Activated T-cell treated with anti-CD3 and anti-CD28 coated beads for 4 hours (primary cell): ENCODE data around the gene LAPTM4A.
"Not testable (repeated sequence)": the region's sequence is repeated elsewhere in the genome, so short reads cannot be mapped to it uniquely, and the experiment has no call there.

Experiments
- DNase-seq: peaks from one replicate; pipeline ENCODE4 v3.0.0-alpha.2; 2020

LAPTM4A gene

DNA sequence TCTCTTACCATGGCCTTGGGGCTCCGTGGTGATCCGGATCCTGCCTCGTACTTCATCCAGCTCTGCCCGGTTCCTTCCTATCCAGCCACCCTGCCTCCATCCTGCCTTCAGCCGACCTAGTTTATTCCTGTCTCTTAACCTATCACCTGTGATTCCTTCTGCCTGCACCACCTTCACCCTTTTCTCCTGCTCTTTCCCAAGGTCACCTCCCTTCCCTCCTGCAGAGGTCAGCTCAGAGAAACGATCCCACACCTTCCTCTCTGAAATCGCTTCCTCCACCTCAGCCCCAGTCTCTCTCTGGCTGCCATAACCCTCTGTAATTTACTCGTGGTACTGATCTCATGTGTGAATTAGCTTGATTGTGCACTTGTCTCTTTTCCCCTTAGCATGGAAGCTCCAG, 23.5 kb upstream of the LAPTM4A start:
- no peak for DNase-seq

DNA sequence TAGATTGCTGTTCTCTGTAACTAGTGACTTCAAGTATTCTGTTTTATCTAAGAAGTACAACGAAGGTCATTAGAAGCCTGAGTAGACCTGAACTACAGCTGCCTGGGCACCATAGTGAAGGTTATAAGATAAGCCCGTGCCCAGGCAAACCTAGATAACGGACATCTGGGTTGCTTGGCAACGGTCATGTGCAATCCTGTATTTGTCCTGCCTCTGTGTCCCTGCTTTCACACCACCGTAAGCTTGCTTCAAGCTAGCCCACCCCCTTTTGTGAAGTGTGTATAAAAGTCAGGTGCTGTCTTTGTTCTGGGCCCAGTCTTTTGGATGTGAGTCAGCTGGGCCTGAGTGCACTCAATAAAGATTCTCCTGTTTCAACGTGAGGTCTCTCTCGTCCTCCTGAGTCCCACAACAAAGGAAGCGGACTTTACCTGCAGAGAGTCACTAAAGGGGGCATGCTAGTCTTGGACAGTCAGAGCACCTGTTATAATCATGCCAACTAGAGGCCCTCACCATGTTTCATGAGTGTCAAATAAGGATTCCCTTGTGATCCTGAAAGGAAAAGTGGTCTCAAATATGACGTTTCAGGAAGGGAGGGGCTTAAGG, 22.7 kb upstream of the LAPTM4A start:
- DNase-seq: not testable (repeated sequence)

DNA sequence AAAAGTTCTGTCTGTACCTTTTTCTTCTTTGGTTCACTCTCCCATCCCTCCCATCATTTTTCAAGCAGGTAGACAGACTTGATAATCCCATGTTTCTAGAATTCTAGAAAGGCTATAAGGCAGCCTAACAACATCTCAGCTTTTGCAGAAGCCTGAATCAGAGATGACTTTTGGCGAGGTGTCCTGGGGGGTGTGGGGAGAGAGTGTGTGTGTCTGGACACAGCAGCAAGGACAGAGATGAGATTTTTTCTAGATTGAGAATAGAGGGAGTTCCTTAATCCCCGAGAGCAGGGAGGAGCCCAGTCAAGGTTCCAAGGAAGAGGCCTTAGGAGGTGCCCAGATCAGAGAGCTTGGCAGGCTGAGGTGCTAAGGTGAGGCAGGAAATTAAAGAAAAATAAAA, 22.0 kb upstream of the LAPTM4A start:
- DNase-seq: no peak

DNA sequence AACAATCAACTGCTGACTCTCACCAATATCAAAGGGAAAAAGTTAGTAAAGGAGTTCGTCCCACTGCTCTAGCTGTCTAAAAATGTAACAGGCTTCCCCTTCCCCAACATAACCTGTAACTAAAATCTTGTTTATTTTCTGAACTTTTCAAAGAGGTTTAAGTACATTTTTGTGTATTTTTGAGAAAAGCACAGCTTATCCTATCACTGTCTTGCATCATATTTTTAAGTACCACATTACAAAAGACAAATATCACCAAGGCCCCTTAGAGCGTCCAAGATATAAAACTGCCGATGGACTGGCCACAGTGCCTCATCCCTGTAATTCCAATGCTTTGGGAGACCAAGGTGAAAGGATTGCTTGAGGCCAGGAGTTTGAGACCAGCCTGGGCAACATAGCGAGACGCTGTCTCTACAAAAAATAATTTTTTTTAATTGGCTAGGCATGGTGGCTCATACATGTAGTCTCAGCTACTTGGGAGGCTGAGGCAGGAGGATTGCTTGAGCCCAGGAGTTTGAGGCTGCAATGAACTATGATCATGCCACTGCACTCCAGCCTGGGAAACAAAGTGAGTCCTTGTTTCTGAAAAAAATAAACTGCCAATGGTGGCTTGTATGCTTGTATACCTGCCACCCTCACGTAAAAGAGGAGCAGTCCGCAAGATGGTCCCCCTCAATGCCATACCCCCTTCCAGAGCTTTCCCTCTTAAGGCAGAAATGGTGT, 21.2 kb upstream of the LAPTM4A start:
- DNase-seq: no peak

DNA sequence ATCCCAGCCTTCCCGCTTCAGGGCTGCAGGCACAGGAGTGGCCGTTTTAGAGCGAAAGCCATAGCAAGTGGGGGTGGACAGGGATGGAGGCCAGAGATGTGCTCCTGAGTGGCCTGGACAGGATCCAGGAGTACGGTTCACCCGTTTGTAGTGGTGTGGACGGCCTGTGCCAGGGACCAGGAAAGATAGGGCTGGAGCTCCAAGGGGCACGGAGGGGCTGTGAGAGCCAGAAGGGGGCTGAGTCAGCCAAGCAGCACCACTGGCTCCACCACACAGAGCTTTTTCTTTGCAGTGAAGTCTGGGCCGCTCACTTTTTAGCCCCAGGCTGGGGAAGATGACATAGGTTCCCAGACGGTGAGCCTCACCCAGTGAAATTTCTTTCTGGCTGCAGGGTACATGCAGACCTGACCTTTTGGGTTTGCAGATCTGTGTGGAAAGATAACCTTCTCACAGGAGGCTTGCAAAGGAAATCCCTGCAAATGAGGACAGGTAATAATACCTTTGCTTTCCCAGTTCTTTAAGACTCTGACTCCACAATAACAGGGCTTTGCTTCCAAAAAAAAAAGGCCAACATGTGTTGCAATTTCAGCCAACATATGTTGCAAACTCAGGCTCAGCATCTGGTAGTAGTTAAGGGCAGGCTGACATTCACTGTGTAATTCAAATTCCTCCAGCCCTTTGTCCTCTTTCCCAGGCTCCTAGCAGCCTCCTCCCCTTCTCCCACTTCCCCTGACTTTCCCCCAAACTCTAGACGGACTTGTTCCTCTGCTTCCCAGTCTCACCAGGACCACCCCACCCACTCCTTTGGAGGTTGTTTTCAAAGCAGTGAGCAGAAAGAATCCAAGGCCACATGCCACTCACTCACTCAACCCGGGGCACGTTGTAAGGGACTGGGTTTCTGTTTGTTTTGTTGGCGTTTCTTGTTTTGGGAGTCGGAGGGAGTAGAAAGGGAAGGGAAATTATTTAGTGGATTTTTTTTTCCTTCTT, 20.3 kb upstream of the LAPTM4A start:
- DNase-seq: no peak

DNA sequence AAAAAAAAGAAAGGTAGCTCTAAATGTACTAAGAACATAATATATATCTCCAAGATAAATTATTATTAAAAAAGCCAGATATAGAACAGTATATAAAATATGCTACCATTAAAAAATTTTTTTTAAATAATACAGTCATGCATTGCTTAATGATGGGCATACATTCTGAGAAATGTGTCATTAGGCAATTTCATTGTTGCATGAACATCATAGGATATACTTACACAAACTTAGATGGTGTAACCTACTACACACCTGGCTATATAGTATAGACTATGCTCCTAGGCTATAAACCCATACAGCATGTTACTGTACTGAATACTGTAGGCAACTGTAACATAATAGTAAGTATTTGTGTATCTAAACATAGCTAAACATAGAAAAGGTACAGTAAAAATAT, 18.3 kb upstream of the LAPTM4A start:
- no peak for DNase-seq

DNA sequence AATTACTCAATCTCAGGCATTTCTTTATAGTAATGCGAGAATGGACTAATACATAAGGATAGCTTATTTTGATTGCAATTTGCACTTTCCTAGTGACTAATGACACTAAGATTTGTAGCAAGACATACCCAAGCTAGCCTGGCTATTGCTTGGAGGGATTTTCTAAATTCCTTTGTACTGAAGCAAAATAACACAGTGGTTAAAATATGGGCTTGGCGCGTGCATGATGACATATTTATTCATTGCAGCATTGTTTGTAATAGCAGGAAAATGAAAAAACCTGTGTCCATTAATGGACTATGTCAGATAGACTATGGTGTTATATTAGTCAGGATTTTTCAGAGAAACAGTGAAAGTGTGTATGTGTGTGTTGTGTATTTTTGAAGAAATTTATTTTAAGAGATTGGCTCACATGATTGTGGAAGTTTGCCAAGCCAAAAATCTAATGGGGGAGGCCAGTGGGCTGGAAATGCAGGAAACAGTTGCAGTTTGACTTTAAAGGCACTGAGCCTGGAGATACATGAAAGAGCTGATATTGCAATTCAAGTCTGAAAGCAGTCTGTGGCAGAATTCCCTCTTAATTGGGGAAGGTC, 16.7 kb upstream of the LAPTM4A start:
- no peak for DNase-seq

DNA sequence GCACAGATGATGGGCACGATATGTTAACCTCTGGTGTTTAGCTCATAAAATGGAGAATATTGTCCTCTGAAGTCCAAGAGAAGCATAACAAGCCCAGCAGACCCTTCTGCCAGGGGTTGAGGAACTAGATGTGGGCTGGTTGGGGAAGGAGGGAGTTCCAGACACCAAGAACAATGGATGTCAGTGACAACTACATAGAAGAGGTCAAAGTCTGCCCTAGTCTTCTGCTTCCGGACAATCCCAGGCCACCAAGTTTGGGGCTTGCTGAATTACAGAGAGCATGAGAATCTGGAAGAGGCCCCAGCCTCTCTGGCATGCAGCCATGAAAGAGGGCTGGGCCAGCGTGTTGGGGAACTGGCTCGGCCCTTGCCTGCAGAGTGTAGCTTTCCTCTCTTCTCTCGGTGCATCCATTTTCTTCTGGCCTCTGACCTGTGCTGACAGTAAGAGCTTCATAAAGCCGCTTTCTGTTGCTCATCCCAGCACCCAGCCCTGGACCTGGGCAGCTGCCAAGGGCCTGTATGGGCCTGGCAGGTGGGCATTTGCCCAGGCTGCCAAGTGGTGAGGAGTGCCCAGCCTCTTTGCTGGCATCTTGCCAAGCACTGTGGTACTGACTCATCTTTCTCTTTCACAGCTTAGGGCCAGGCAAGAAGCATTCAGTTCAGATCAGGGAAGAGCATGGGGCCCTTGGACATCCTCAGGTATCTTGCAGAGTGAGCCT, 14.6 kb upstream of the LAPTM4A start:
- DNase-seq: no peak

DNA sequence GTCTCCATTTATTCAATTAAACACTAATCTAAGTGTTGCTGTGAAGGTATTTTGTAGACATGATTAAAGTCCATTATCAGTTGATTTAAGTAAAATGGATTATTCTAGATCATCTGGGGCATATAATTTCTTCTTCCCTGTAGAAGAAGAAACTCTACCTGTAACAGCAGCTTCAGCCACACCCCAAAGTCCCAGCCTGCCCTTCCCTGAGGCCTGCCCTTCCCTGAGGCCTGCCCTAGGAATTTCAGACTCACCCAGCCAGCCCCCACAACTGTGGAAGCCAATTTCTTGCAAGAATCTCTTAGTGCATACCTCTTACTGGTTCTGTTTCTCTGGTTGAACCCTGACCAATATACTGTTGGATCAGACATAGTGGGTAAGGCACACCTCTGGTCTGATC, 13.4 kb upstream of the LAPTM4A start:
- no peak for DNase-seq

DNA sequence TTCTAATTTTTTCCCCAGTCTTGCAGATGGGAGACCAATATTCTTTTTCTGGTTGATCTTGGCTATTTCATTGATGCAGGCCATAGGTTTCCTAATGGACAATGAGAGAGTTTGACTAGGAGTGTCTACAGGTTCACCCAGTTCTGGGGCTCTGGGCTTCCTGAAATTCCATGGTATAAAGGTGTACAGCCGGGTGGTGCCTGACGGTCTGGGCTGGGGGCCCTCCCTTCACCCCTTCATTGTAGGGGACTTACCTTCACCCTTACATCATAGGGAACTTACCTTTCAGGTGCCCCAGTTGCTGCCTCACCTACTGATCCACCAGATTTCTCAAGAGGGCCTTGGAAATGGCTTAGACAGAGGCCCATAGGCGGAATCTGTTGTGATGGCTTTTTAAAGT, 13.0 kb upstream of the LAPTM4A start:
- no peak for DNase-seq

DNA sequence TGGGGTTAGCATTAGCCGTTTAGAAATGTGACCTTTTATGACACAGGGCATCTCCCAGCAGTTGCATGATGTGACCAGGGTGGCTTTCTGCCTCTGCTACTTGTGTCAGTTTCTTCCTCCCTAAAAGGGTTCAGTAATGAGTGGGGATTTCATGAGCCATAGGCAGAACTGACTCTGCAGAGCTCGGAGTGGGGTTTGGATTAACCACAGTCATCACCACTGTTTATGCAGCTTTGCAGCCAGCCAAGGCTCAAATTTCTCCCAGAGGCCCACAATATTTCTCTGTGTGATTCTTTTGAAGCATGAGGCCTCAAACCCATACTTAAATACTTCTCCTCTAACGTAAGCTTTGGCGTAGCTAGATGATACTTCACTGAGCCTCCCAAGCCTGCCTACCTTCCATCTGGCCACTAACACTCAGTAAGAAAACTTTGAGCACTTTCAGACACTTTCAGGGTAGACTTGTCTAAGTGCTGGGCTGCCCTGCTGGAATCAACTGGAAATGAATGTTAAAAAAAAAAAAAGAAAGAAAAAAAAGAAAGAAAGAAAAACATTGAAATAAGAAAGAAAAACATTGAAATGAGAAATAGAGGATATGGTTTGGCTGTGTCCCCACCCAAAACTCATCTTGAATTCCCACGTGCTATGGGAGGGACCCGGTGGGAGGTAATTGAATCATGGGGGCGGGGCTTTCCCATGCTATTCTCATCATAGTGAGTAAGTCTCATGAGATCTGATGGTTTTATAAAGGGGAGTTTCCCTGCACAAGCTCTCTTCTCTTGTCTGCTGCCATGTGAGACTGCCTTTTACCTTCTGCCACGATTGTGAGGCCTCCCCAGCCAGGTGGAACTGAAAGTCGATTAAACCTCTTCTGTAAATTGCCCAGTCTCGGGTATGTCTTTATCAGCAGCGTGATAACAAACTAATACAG, 11.5 kb upstream of the LAPTM4A start:
- no peak for DNase-seq

DNA sequence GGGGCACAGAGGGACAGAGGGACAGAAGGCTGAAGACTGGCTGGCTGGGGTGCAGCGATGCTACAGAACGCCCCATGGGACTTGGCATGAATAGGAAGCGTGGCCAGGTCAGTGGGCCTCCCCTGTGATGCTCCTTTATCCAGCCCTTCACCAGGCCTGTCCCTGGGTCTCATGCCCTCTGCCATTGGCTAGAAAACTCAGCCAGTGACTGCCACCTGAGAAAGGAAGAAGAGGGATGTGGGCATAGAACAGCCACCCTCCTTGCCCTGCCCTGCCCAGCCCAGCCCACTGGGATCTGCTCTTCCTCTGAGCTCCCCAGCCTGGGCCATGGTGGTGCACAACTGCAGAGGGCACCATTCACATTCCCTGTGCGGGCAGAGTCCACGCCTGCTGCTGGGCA, 10.5 kb upstream of the LAPTM4A start:
- DNase-seq: no peak

DNA sequence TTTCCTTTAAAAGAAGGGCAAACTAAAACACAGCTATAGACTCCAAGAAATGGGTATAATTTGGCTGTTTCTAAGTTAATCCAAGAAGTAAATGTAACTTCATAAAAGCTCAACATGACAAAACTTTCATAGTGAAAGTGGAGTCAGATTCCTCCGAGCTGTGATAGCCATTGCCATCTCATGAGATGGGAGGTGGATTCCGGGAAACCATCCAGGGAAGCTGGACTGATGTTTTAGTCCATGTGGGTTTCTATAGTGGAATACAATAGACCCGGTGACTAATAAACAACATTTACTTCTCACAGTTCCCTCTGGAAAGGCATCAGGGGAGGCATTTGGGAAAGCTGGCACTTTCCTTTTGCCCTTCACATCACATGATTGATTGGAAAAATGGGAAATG, 10.0 kb upstream of the LAPTM4A start:
- no peak for DNase-seq

DNA sequence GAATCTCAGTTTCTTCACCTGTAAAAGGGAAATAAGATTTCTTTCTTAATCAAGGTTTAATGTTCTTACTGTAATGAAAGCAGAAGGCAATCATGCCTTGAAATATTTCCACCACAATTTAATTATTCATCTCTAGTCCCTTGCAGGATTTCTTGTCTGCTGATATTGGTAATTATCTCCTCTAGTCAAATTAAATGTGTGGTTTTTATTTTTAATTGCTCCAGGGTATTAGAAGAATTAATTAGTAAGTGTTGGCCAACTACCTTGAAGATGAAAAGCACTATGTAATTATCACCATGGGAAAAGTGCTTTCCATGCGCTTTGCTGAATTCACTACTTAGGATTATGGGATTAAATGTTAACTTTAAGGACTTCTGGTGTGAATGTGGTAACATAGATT, 8.7 kb upstream of the LAPTM4A start:
- DNase-seq: no peak

DNA sequence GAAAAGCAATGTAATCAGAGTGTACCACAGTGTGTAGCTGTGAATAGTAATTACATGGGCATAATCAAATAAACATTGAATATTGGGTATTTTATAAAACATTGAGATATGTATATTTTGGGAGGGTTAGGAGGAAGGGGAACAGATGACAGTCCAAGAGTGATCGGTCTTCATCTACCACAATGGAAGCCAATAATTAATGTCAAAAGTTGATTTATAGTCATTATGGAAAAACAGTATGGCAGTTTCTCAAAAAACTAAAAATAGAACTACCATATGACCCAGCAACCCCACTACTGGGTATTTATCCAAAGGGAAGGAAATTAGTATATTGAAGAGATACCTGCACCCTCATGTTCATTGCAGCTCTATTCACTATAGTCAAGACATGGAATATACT, 5.8 kb upstream of the LAPTM4A start:
- no peak for DNase-seq

DNA sequence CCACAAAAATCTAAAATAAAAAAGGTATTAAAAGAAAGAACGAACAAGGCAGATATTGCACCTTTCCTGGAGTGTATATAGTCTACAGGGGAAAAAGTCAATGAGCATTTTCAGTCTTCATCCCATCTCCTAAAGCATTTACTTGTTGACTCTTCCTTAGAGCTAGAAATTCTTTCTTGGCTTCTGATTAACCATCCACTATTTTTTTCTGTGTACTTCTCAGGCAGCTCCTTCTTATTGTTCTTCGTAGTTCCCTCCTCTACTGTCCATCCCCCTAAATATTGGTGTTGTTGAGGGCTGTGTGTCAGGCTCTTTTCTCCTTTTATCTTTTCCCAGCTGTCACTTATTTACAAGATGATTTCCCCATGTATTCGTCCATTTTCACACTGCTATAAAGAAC, 3.5 kb upstream of the LAPTM4A start:
- no peak for DNase-seq

DNA sequence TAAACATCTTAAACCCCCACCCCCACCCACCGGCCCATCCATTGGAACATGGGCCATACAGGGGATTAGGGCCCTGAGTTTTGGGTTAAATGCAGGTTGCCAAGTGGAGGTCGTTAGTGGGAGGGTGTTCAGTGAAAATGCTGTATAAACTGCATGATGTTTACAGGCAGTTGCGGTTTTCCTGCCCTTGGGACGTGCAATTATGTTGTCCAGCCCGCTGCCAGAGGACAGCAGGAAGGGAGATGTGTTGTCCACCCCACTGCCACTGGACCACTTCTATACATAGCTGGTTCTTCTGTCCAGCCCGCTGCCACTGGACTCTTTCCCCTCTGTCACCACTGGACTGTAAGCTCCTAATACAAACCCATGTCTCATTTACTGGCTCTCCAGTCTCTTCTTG, 2.7 kb upstream of the LAPTM4A start:
- DNase-seq: no peak

DNA sequence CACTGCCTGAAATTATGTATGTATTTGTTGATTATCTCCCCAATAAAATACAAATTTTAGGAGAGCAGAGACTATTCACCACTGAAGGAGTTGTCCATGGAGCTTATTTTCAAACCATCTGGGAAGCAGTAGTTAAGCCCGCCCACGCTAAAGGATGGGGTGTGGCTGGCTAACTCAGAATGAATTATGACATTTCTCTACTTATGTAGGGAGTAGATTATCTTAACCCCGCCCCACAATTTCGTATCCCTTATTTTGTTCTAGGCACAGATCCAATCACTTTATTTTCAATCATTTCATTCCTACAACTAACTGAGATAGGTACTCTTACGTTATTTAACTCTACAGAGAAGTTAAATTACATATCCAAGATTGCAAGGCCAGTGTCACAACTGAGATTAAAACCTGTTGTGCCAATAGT, 1.4 kb upstream of the LAPTM4A start:
- DNase-seq: no peak

DNA sequence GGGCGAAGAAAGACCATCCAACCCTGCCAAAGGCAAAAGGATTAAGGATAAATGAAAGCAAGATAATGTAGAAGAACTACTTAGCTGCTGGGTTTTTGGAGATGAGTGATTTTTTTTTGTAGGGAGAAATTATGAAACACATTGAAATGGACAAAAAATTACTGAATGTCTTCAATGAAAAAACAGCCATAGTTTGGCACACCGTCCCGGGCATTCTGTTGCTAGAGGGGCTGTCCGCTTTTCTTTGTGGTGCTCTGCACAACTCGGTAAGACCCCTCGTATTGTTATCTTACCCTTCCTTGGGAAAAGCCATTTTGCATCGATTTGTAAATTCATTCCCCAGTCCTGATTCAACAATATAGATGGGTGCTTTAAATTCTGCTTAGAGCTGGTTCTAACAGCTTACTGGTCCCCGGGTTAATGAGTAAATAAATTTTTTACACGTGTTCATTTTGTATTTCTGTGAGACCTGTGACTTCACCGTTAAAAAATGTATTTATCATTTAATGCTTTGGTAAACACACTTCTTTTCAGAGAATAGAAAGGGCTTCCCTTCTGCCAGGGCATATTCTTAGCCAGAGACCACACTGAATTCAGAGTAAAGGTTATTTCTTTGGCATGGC, 912 bp upstream of the LAPTM4A start:
- DNase-seq: no peak

DNA sequence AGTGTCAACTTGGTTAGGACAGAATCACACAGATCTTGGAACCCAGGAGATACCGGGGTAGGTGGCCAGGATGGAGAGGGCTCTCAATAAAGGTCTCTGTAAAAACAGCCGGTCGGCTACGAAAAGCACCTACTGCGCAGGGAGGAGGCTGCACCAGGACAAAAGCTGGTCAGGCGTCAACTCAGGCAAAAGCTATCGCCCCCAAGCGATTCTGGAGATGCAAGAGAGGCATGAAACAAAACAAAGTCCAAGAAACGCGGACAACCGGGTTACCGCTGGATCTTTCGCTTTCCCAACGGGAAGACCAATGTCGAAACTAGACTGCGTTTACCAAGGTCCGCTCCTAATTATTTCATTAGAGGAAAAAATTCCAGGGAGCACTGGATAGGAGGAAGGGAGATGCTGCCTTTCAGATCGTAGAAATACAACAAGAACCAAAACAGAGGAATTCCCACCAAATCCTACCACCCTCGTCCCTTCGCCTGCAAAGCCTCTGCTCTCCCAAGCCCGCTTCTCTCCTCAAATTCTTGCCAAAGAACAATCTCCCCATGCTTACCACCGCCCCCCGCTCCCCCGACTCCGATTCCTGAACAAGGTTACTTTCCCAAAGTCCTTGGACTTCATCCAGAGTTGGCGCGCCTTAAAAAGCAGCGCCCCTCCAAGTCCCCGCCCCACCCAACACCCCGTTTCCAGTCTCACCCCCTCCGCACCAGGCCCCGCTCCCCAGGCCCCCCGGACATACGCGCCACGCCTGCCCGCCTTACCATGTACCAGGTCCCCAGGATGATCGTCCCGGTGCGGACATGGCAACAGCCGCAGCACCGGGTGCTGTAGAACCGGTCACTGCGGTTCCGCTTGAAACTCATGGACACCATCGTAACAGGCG, 539 bp downstream of the LAPTM4A start:
- no peak for DNase-seq
